B cell (primary cell): ENCODE data around the gene GXYLT1.

Experiments
- CTCF ChIP-seq: fragments of 200-600 bp; IDR thresholded peaks from one replicate; pipeline ENCODE4 v1.8.0; 2022; ENCODE audit warnings: antibody characterized with exemption, mild to moderate bottlenecking
- EZH2 ChIP-seq: IDR thresholded peaks from 2 replicates; pipeline ENCODE4 v1.6.1; 2012; ENCODE audit warnings: borderline replicate concordance, low read depth, mild to moderate bottlenecking, moderate library complexity, low read length; ENCODE audit not compliant: insufficient read depth, poor library complexity, severe bottlenecking

- TF ChIP-seq CTCF (no peak), EZH2 (no peak)
These were observed 18.3 kb upstream of the GXYLT1 start for GRCh38 chr12:42162965-42163364.
